Measurements from ENCODE around the gene EEF1AKMT4.

- TF ChIP-seq, protein P1, sequence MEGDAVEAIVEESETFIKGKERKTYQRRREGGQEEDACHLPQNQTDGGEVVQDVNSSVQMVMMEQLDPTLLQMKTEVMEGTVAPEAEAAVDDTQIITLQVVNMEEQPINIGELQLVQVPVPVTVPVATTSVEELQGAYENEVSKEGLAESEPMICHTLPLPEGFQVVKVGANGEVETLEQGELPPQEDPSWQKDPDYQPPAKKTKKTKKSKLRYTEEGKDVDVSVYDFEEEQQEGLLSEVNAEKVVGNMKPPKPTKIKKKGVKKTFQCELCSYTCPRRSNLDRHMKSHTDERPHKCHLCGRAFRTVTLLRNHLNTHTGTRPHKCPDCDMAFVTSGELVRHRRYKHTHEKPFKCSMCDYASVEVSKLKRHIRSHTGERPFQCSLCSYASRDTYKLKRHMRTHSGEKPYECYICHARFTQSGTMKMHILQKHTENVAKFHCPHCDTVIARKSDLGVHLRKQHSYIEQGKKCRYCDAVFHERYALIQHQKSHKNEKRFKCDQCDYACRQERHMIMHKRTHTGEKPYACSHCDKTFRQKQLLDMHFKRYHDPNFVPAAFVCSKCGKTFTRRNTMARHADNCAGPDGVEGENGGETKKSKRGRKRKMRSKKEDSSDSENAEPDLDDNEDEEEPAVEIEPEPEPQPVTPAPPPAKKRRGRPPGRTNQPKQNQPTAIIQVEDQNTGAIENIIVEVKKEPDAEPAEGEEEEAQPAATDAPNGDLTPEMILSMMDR (conservative IDR thresholded peaks at IDR 0.05; ENCODE audit: low read length) = no peak
- TF ChIP-seq EZH2phosphoT487 (IDR thresholded peaks at IDR 0.05; ENCODE audit: borderline replicate concordance) = no peak
Measured at GRCh38 chr3:184230603-184231528, 18.6 kb upstream of the EEF1AKMT4 start.

All from Loucy (cell line).